GM23338 (cell line): ENCODE results near the gene ARHGAP28. TPM values are rescaled to one million over a fixed set of nuclear protein-coding genes. Genes with fewer than 3 reads are reported as not detected.

Source experiments
- ATAC-seq: fragments of 200-7000 bp; cut with Tn5 transposase; 3 replicates; pipeline ENCODE4 v1.9.1; 2020
- DNase-seq: peaks from one replicate; pipeline ENCODE4 v3.0.0-alpha.2; 2015; ENCODE audit warnings: low spot score
- H2AFZ ChIP-seq: fragments of 200-600 bp; sonication (generic); 2 replicates; pipeline ENCODE4 v1.8.0; 2016; ENCODE audit warnings: antibody characterized with exemption, mild to moderate bottlenecking, moderate library complexity
- H3F3A ChIP-seq: fragments of 200-600 bp; sonication (generic); replicated peaks from 2 replicates; pipeline ENCODE4 v1.8.0; 2017; ENCODE audit warnings: antibody characterized with exemption, mixed run types, low read depth
- H3K27ac ChIP-seq: fragments of 200-600 bp; sonication (generic); 2 replicates; pipeline ENCODE4 v1.6.1; 2016; ENCODE audit warnings: low read depth
- H3K27me3 ChIP-seq: fragments of 200-600 bp; sonication (generic); 2 replicates; pipeline ENCODE4 v1.8.0; 2016; ENCODE audit warnings: mild to moderate bottlenecking, mixed run types, moderate library complexity; ENCODE audit not compliant: insufficient read depth
- H3K36me3 ChIP-seq: fragments of 200-600 bp; sonication (generic); 2 replicates; pipeline ENCODE4 v1.8.0; 2016; ENCODE audit warnings: mild to moderate bottlenecking; ENCODE audit not compliant: insufficient read depth
- H3K4me1 ChIP-seq: fragments of 200-600 bp; sonication (generic); 2 replicates; pipeline ENCODE4 v1.8.0; 2016; ENCODE audit warnings: mild to moderate bottlenecking, moderate library complexity; ENCODE audit not compliant: insufficient read depth
- H3K4me2 ChIP-seq: fragments of 200-600 bp; sonication (generic); 2 replicates; pipeline ENCODE4 v1.7.1; 2017; ENCODE audit warnings: mixed run types
- H3K4me3 ChIP-seq: fragments of 200-600 bp; sonication (generic); 2 replicates; pipeline ENCODE4 v1.6.1; 2016; ENCODE audit warnings: mixed run types
- H3K79me2 ChIP-seq: fragments of 200-600 bp; sonication (generic); replicated peaks from 2 replicates; pipeline ENCODE4 v1.8.0; 2017; ENCODE audit warnings: mild to moderate bottlenecking; ENCODE audit not compliant: insufficient read depth
- H3K9me2 ChIP-seq: fragments of 200-600 bp; sonication (generic); 2 replicates; pipeline ENCODE4 v1.8.0; 2017; ENCODE audit not compliant: insufficient read depth
- H4K20me1 ChIP-seq: fragments of 200-600 bp; sonication (generic); replicated peaks from 2 replicates; pipeline ENCODE4 v1.8.0; 2017; ENCODE audit warnings: mild to moderate bottlenecking; ENCODE audit not compliant: insufficient read depth
- H3K27ac Mint-ChIP-seq: 2 replicates; pipeline ENCODE4 v1.8.0; 2020; ENCODE audit warnings: inconsistent platforms, mild to moderate bottlenecking, moderate library complexity, mixed read lengths
- H3K27me3 Mint-ChIP-seq: 3 replicates; pipeline ENCODE4 v1.8.0; 2022; ENCODE audit warnings: low read depth, mild to moderate bottlenecking, moderate library complexity, mixed read lengths, inconsistent platforms; ENCODE audit not compliant: insufficient read depth, poor library complexity
- H3K36me3 Mint-ChIP-seq: 3 replicates; pipeline ENCODE4 v1.8.0; 2021; ENCODE audit warnings: low read depth, mild to moderate bottlenecking, inconsistent platforms, moderate library complexity, mixed read lengths
- H3K4me1 Mint-ChIP-seq: 3 replicates; pipeline ENCODE4 v1.8.0; 2020; ENCODE audit warnings: mild to moderate bottlenecking, inconsistent platforms, mixed read lengths
- H3K4me3 Mint-ChIP-seq: 3 replicates; pipeline ENCODE4 v1.8.0; 2021; ENCODE audit warnings: moderate library complexity, mild to moderate bottlenecking, inconsistent platforms, mixed read lengths
- H3K9me3 Mint-ChIP-seq: 3 replicates; pipeline ENCODE4 v1.8.0; 2020; ENCODE audit warnings: moderate library complexity, mild to moderate bottlenecking, inconsistent platforms, mixed read lengths
- CREB1 ChIP-seq: fragments of 250-450 bp; sonication (Bioruptor Pico); IDR thresholded peaks from 2 replicates; pipeline ENCODE4 v1.5.0; 2020; ENCODE audit warnings: low read depth, mild to moderate bottlenecking, moderate library complexity
- CTCF ChIP-seq, 2 experiments: fragments of 200-600 bp in 1 of 2; sonication (generic) in 1 of 2; conservative IDR thresholded peaks; 2 replicates each; pipeline versions ENCODE4 v1.5.1 to v1.6.1; 2016 to 2017; ENCODE audit warnings: antibody characterized with exemption in 2 of 2, low read depth in 2 of 2, mild to moderate bottlenecking in 2 of 2, moderate library complexity in 1 of 2
- ETS1 ChIP-seq: IDR thresholded peaks from 2 replicates; pipeline ENCODE4 v1.6.1; 2016; ENCODE audit warnings: antibody characterized with exemption
- POLR2AphosphoS5 ChIP-seq: IDR thresholded peaks from 2 replicates; pipeline ENCODE4 v1.6.1; 2016; ENCODE audit warnings: antibody characterized with exemption, low read depth
- REST ChIP-seq: IDR thresholded peaks from one replicate; pipeline ENCODE4 v1.6.1; 2018; ENCODE audit warnings: antibody characterized with exemption; ENCODE audit not compliant: unreplicated experiment
- ZNF114 ChIP-seq: fragments of 250-450 bp; sonication (Bioruptor Pico); IDR thresholded peaks from 2 replicates; pipeline ENCODE4 v1.5.0; 2020; ENCODE audit warnings: mild to moderate bottlenecking, moderate library complexity
- ZNF462 ChIP-seq: fragments of 250-450 bp; sonication (Bioruptor Pico); IDR thresholded peaks from 2 replicates; pipeline ENCODE4 v1.5.0; 2020; ENCODE audit warnings: mild to moderate bottlenecking, moderate library complexity
- polyA plus RNA-seq: library from polyadenylated mRNA; unstranded; fragments of >200 nt; fragmentation: Nextera tagmentation; extraction: Ambion mirVana; gene quantifications from 2 replicates; pipeline ENCODE4 v1.2.1, GENCODE V29; 2016
- total RNA-seq: library from RNA; depleted of rRNA; stranded (reverse); fragments of >200 nt; shearing (Covaris generic); gene quantifications from 2 replicates; pipeline ENCODE4 v1.2.3, GENCODE V29; 2014

Gene ARHGAP28
- total and polyA plus RNA-seq, 2 experiments from 2014 or later: 2.8 to 9.6 TPM

GRCh38 chr18:6816154-6816553 is 86.6 kb downstream of the ARHGAP28 start:
- H3K36me3 Mint-ChIP-seq: no peaks in the 10 kb centered on the region
- H3K27ac ChIP-seq: no peak overlapping the region
- H3K9me2 ChIP-seq: no peaks in the 10 kb centered on the region
- no peaks in the 10 kb centered on the region for H3K79me2 ChIP-seq
- no peak for DNase-seq
- H3K36me3 ChIP-seq: no peaks in the 10 kb centered on the region
- peaks cover 21% of the 10 kb centered on the region for H3K4me1 Mint-ChIP-seq
- no peaks in the 10 kb centered on the region for H3K27me3 ChIP-seq
- H3K9me3 Mint-ChIP-seq: no peaks in the 10 kb centered on the region
- no peak overlapping the region for H3K4me3 Mint-ChIP-seq
- H4K20me1 ChIP-seq: no peaks in the 10 kb centered on the region
- 0 out of 2 replicates have a peak, but pooled peaks cover 6% of the 10 kb centered on the region for H3K4me1 ChIP-seq
- H3K27ac Mint-ChIP-seq: no peak overlapping the region
- no peak overlapping the region for H3K4me2 ChIP-seq
- TF ChIP-seq ETS1: no peak
- TF ChIP-seq CTCF (conservative IDR thresholded peaks at IDR 0.05; ENCODE audit: low read depth in 2 of 2): no peak
- TF ChIP-seq REST: no peak
- ATAC-seq: no peak
- no peak overlapping the region for H3K4me3 ChIP-seq
- no peaks in the 10 kb centered on the region for H3K27me3 Mint-ChIP-seq
- H3F3A ChIP-seq: no peaks in the 10 kb centered on the region
- no peak overlapping the region for H2AFZ ChIP-seq

- Histone ChIP-seq H3K9me2 (no peaks in the 10 kb centered on the region), H3K4me1 (no peaks in the 10 kb centered on the region), H3K4me2 (no peak overlapping the region), H3K4me3 (no peak overlapping the region), H3F3A (no peaks in the 10 kb centered on the region), H4K20me1 (no peaks in the 10 kb centered on the region), H2AFZ (no peak overlapping the region), H3K36me3 (no peaks in the 10 kb centered on the region), H3K27ac (no peak overlapping the region), H3K27me3 (no peaks in the 10 kb centered on the region), H3K79me2 (no peaks in the 10 kb centered on the region)
- no peak overlapping the region for H3K27ac Mint-ChIP-seq
- H3K36me3 Mint-ChIP-seq: no peaks in the 10 kb centered on the region; the same call in 2 of the 3 replicates
- H3K4me1 Mint-ChIP-seq: peaks cover 13% of the 10 kb centered on the region
- DNase-seq (no peak), ATAC-seq (peak; percentile 35; the same call in 2 of the 3 replicates)
- no peaks in the 10 kb centered on the region for H3K9me3 Mint-ChIP-seq
- no peaks in the 10 kb centered on the region for H3K27me3 Mint-ChIP-seq
- no peak overlapping the region for H3K4me3 Mint-ChIP-seq
- TF ChIP-seq ZNF114 (CRISPR knock-in tag): no peak
- no peak for TF ChIP-seq ETS1
- no peak for TF ChIP-seq POLR2AphosphoS5
- no peak for TF ChIP-seq ZNF462 (CRISPR knock-in tag)
- TF ChIP-seq CREB1 (CRISPR knock-in tag): no peak
These were observed 89.8 kb downstream of the ARHGAP28 start for GRCh38 chr18:6819332-6819731.
